Mesenchymal stem cell (in vitro differentiated cells and primary cell): ENCODE results near the gene CSTB.

Source experiments
- DNase-seq: peaks from one replicate; pipeline ENCODE4 v3.0.0-alpha.2; 2013
- H2AFZ ChIP-seq: one replicate; pipeline ENCODE4 v1.6.1; 2013; ENCODE audit warnings: low read depth, mild to moderate bottlenecking, control low read depth, inconsistent platforms, low read length, moderate library complexity
- H2AK5ac ChIP-seq: 2 replicates; pipeline ENCODE4 v1.6.1; 2013; ENCODE audit warnings: low read length, moderate library complexity, mild to moderate bottlenecking, inconsistent platforms; ENCODE audit not compliant: severe bottlenecking
- H2BK120ac ChIP-seq: one replicate; pipeline ENCODE4 v1.6.1; 2013; ENCODE audit warnings: low read depth, mild to moderate bottlenecking, inconsistent platforms, low read length, moderate library complexity
- H2BK12ac ChIP-seq, 2 experiments: one replicate each; pipeline ENCODE4 v1.6.1; 2013; ENCODE audit warnings: inconsistent platforms in 2 of 2, low read length in 2 of 2, mild to moderate bottlenecking in 2 of 2, moderate library complexity in 2 of 2, control low read depth in 1 of 2
- H2BK15ac ChIP-seq: one replicate; pipeline ENCODE4 v1.6.1; 2013; ENCODE audit warnings: mild to moderate bottlenecking, low read depth, inconsistent platforms; ENCODE audit not compliant: poor library complexity, severe bottlenecking
- H2BK5ac ChIP-seq: 2 replicates; pipeline ENCODE4 v1.6.1; 2013; ENCODE audit warnings: low read depth, mild to moderate bottlenecking, low read length, control low read depth, inconsistent platforms; ENCODE audit not compliant: poor library complexity, severe bottlenecking
- H3K14ac ChIP-seq, 2 experiments: one replicate each; pipeline ENCODE4 v1.6.1; 2013; ENCODE audit warnings: inconsistent platforms in 2 of 2, low read length in 2 of 2, control low read depth in 1 of 2, mild to moderate bottlenecking in 1 of 2, moderate library complexity in 1 of 2
- H3K18ac ChIP-seq, 2 experiments: one replicate each; pipeline ENCODE4 v1.6.1; 2013; ENCODE audit warnings: inconsistent platforms in 2 of 2, low read length in 2 of 2, control low read depth in 1 of 2, low read depth in 1 of 2, mild to moderate bottlenecking in 1 of 2
- H3K23ac ChIP-seq, 2 experiments: one replicate each; pipeline ENCODE4 v1.6.1; 2013; ENCODE audit warnings: inconsistent platforms in 2 of 2, low read length in 2 of 2, mild to moderate bottlenecking in 2 of 2, moderate library complexity in 2 of 2, control low read depth in 1 of 2
- H3K27ac ChIP-seq: 2 replicates; pipeline ENCODE4 v1.5.1; 2013; ENCODE audit warnings: mild to moderate bottlenecking, moderate library complexity, low read length, control low read depth, inconsistent platforms; ENCODE audit not compliant: poor library complexity, severe bottlenecking
- H3K27me3 ChIP-seq, 2 experiments: 2 replicates each; pipeline versions ENCODE4 v1.6.1 to v1.7.0; 2013; ENCODE audit warnings: low read length in 2 of 2, mild to moderate bottlenecking in 2 of 2, moderate library complexity in 2 of 2, control low read depth in 1 of 2, inconsistent platforms in 1 of 2; ENCODE audit not compliant: control insufficient read depth in 1 of 2, insufficient read depth in 1 of 2
- H3K36me3 ChIP-seq, 2 experiments: 2 replicates each; pipeline versions ENCODE4 v1.6.1 to v1.7.0; 2013; ENCODE audit warnings: low read length in 2 of 2, control low read depth in 1 of 2, inconsistent platforms in 1 of 2, low read depth in 1 of 2, mild to moderate bottlenecking in 1 of 2; ENCODE audit not compliant: insufficient read depth in 2 of 2, control insufficient read depth in 1 of 2
- H3K4ac ChIP-seq, 2 experiments: one replicate each; pipeline ENCODE4 v1.6.1; 2013; ENCODE audit warnings: inconsistent platforms in 2 of 2, low read length in 2 of 2, mild to moderate bottlenecking in 2 of 2, moderate library complexity in 2 of 2, control low read depth in 1 of 2, low read depth in 1 of 2
- H3K4me1 ChIP-seq: 2 replicates; pipeline ENCODE4 v1.6.1; 2013; ENCODE audit warnings: low read depth, low read length, control low read depth; ENCODE audit not compliant: control insufficient read depth, insufficient read depth
- H3K4me2 ChIP-seq: 2 replicates; pipeline ENCODE4 v1.6.1; 2013; ENCODE audit warnings: low read length, mild to moderate bottlenecking, inconsistent platforms; ENCODE audit not compliant: poor library complexity, severe bottlenecking
- H3K4me3 ChIP-seq, 2 experiments: 2 replicates each; pipeline versions ENCODE4 v1.5.1 to v1.7.0; 2013; ENCODE audit warnings: low read length in 2 of 2, mild to moderate bottlenecking in 2 of 2, control low read depth in 1 of 2, low read depth in 1 of 2; ENCODE audit not compliant: insufficient read depth in 1 of 2
- H3K79me1 ChIP-seq: replicated peaks from 2 replicates; pipeline ENCODE4 v1.6.1; 2013; ENCODE audit warnings: mild to moderate bottlenecking, control low read depth, low read length, inconsistent platforms; ENCODE audit not compliant: poor library complexity, severe bottlenecking
- H3K9ac ChIP-seq: 2 replicates; pipeline ENCODE4 v1.7.0; 2013; ENCODE audit warnings: mild to moderate bottlenecking, low read length, moderate library complexity
- H3K9me3 ChIP-seq: 2 replicates; pipeline ENCODE4 v1.7.0; 2013; ENCODE audit warnings: mild to moderate bottlenecking, low read length; ENCODE audit not compliant: control insufficient read depth
- H4K8ac ChIP-seq: one replicate; pipeline ENCODE4 v1.6.1; 2013; ENCODE audit warnings: inconsistent platforms, mild to moderate bottlenecking, low read length, moderate library complexity
- H4K91ac ChIP-seq: one replicate; pipeline ENCODE4 v1.6.1; 2013; ENCODE audit warnings: mild to moderate bottlenecking, low read length, inconsistent platforms
- WGBS: methylation state at CpG from one replicate; pipeline ENCODE4 v1.1.7; 2013; ENCODE audit warnings: mixed read lengths; 5-methylcytosine and 5-hydroxymethylcytosine counted together

Gene CSTB

DNA sequence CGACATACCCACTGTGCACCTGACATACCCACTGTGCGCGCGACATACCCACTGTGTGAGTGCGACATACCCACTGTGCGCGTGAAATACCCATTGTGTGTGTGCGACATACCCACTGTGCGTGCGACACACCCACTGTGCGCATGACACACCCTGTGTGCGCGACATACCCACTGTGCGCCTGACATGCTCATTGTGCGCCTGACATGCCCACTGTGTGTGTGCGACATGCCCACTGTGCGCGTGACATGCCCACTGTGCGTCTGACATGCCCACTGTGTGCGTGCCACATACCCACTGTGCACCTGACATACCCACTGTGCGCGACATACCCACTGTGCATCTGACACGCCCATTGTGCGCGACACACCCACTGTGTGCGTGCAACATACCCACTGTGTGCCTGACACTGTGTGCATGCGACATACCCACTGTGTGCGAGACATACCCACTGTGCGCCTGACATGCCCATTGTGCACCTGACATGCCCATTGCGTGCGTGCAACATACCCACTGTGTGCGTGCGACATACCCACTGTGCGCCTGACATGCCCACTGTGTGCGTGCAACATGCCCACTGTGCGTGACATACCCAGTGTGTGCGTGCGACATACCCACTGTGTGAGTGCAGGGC is 10.8 kb upstream of the CSTB start:
- Histone ChIP-seq H3K4ac (no peak overlapping the region), H4K91ac (peak overlapping the region; percentile 65), H3K14ac (peak overlapping the region in 1 of 2 experiments; percentile 5), H3K9ac (no peak overlapping the region), H3K27ac (no peak overlapping the region), H3K79me1 (peaks cover 13% of the 10 kb centered on the region), H2BK15ac (no peak overlapping the region), H3K4me3 (no peak overlapping the region), H2AK5ac (no peak overlapping the region), H3K27me3 (no peaks in the 10 kb centered on the region), H2BK5ac (no peak overlapping the region), H3K36me3 (peaks cover 9% of the 10 kb centered on the region in 2 experiments), H3K4me2 (no peak overlapping the region), H3K18ac (no peak overlapping the region), H3K4me1 (peaks cover 14% of the 10 kb centered on the region), H2AFZ (no peak overlapping the region), H2BK120ac (no peak overlapping the region), H4K8ac (no peak overlapping the region), H2BK12ac (no peak overlapping the region), H3K23ac (no peak overlapping the region), H3K9me3 (no peaks in the 10 kb centered on the region)
- DNase-seq, result no peak
- 97% methylated on average over 38 of the region's 38 CpGs for WGBS

DNA sequence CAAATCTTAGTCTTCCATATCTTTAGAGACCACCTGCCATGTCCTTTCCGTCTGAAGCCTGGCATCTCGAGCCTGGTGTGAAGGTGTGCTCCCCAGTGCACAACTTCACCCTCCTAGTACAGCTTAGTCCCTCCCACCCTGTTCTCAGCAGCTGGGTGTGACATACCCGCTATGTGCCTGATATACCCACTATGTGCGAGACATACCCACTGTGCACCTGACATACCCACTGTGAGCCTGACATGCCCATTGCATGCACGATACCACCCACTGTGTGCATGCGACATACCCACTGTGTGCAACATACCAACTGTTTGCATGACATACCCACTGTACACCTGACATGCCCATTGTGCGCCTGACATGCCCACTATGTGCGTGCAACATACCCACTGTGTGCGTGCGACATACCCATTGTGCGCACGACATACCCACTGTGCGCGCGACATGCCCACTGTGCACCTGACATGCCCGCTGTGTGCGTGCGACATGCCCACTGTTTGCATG is 10.2 kb upstream of the CSTB start:
- Histone ChIP-seq H3K9me3 (no peaks in the 10 kb centered on the region), H3K79me1 (peaks cover 10% of the 10 kb centered on the region), H2BK120ac (no peak overlapping the region), H3K4me2 (no peak overlapping the region), H2BK12ac (no peak overlapping the region), H3K23ac (no peak overlapping the region), H3K27ac (no peak overlapping the region), H2BK15ac (no peak overlapping the region), H3K9ac (no peak overlapping the region), H3K4ac (no peak overlapping the region), H4K91ac (peak overlapping the region; percentile 40), H3K18ac (no peak overlapping the region), H3K36me3 (peaks cover 4 to 5% of the 10 kb centered on the region in 2 experiments), H3K27me3 (no peaks in the 10 kb centered on the region), H2BK5ac (no peak overlapping the region), H4K8ac (no peak overlapping the region), H2AK5ac (no peak overlapping the region), H2AFZ (no peak overlapping the region), H3K4me1 (peaks cover 14% of the 10 kb centered on the region), H3K14ac (peak overlapping the region in 1 of 2 experiments; percentile 5), H3K4me3 (no peak overlapping the region)
- no peak for DNase-seq
- 95% methylated on average over 18 of the region's 18 CpGs for WGBS

DNA sequence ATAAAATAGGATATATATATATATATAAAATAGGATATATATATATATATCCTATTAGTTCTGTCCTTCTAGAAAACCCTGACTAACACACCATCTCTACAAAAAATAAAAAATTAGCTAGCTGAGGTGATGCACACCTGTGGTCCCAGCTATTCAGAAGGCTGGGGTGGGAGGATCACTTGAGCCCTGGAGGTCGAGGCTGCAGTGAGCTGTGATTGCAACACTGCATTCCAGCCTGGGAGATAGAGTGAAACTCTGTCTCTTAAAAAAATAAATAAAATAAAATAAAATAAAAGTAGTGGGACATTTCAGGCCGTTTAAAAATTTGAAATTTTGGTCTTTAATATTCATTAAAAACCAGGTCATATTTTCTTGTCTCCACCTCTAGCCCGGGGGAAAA is 9.0 kb upstream of the CSTB start:
- peaks cover 1% of the 10 kb centered on the region for H3K79me1 ChIP-seq
- H3K4me1 ChIP-seq, result peaks cover 4% of the 10 kb centered on the region
- H3K23ac ChIP-seq, result no peak overlapping the region
- no peak overlapping the region for H4K8ac ChIP-seq
- DNase-seq, result no peak
- H3K27ac ChIP-seq, result no peak overlapping the region
- no peak overlapping the region for H3K9ac ChIP-seq
- H3K9me3 ChIP-seq, result no peaks in the 10 kb centered on the region
- no peak overlapping the region for H2BK12ac ChIP-seq
- no peaks in the 10 kb centered on the region for H3K27me3 ChIP-seq
- H2BK15ac ChIP-seq, result no peak overlapping the region
- no peak overlapping the region for H3K4me3 ChIP-seq
- WGBS, result 100% methylated on average over 1 of the region's 3 CpGs
- no peak overlapping the region for H3K14ac ChIP-seq
- H2BK120ac ChIP-seq, result no peak overlapping the region
- no peak overlapping the region for H2BK5ac ChIP-seq
- H3K36me3 ChIP-seq, result no peaks in the 10 kb centered on the region
- no peak overlapping the region for H3K4me2 ChIP-seq
- no peak overlapping the region for H2AK5ac ChIP-seq
- H4K91ac ChIP-seq, result no peak overlapping the region
- H3K18ac ChIP-seq, result no peak overlapping the region
- H3K4ac ChIP-seq, result no peak overlapping the region
- no peak overlapping the region for H2AFZ ChIP-seq

- Histone ChIP-seq H3K9ac (no peak overlapping the region), H4K91ac (no peak overlapping the region), H2AFZ (no peak overlapping the region), H3K27me3 (no peaks in the 10 kb centered on the region), H2AK5ac (no peak overlapping the region), H3K4me1 (peaks cover 10% of the 10 kb centered on the region), H3K23ac (no peak overlapping the region), H2BK120ac (no peak overlapping the region), H3K4me3 (no peak overlapping the region), H2BK5ac (no peak overlapping the region), H3K27ac (no peak overlapping the region), H3K9me3 (no peaks in the 10 kb centered on the region), H2BK12ac (no peak overlapping the region), H3K4ac (no peak overlapping the region), H3K4me2 (no peak overlapping the region), H3K36me3 (no peaks in the 10 kb centered on the region), H3K79me1 (no peaks in the 10 kb centered on the region), H4K8ac (no peak overlapping the region), H2BK15ac (no peak overlapping the region), H3K18ac (no peak overlapping the region), H3K14ac (no peak overlapping the region)
- no peak for DNase-seq
- 93% methylated on average over 17 of the region's 17 CpGs for WGBS
These were observed 7.1 kb upstream of the CSTB start for GRCh38 chr21:43783098-43783700.
